ENCODE results near the gene PRKG1.

GRCh38 chr10:51860257-51860656 is 786.0 kb downstream of the PRKG1 start:
- TF ChIP-seq SPI1 (IDR thresholded peaks at IDR 0.05; ENCODE audit: low read depth, low read length) (no peak), TAF1 (IDR thresholded peaks at IDR 0.05; ENCODE audit: low read depth, low read length) (no peak)

Measured in GM12891 (cell line).